ENCODE results near the gene ROBO2. TPM values are rescaled to one million over a fixed set of nuclear protein-coding genes. Genes with fewer than 3 reads are reported as not detected.
A peak's percentile ranks its signal among the peaks of the same experiment; 100 is the strongest.

The ROBO2 gene
- total and polyA plus RNA-seq, 2 donors from 2014 or later, result 1.3 to 1.6 TPM

- no peak overlapping the region for H3K27ac ChIP-seq (ENCODE audit: low read depth in 2 of 2, low read length in 2 of 2)
- no peak for FAIRE-seq
- no peak for TF ChIP-seq CTCF (IDR thresholded peaks at IDR 0.05; ENCODE audit: borderline replicate concordance, extremely low read depth, insufficient read depth)
- H3K9ac ChIP-seq (ENCODE audit: low read length in 3 of 3), result no peak overlapping the region
- intact Hi-C loops (cut with DNase I), result no loop called here
- no peaks in the 10 kb centered on the region for H3K27me3 ChIP-seq (ENCODE audit: control insufficient read depth, insufficient read depth, low read length)
- no peak for DNase-seq
- no peaks in the 10 kb centered on the region for H3K9me3 ChIP-seq (ENCODE audit: control insufficient read depth in 2 of 3, insufficient read depth in 1 of 3, low read length in 3 of 3)
- H3K36me3 ChIP-seq (ENCODE audit: control insufficient read depth in 2 of 3, insufficient read depth in 3 of 3, low read length in 3 of 3), result no peaks in the 10 kb centered on the region
- H3K4me1 ChIP-seq (ENCODE audit: control insufficient read depth in 2 of 3, insufficient read depth in 2 of 3, low read depth in 1 of 3, low read length in 3 of 3), result no peaks in the 10 kb centered on the region
- H3K4me3 ChIP-seq (ENCODE audit: low read length in 3 of 3), result no peak overlapping the region
These were observed 330.5 kb downstream of the ROBO2 start for GRCh38 chr3:77370413-77370812.

- Histone ChIP-seq H3K9me3 (ENCODE audit: control insufficient read depth in 2 of 3, insufficient read depth in 1 of 3, low read length in 3 of 3) (no peaks in the 10 kb centered on the region), H3K27me3 (ENCODE audit: control insufficient read depth, insufficient read depth, low read length) (no peaks in the 10 kb centered on the region), H3K36me3 (ENCODE audit: control insufficient read depth in 2 of 3, insufficient read depth in 3 of 3, low read length in 3 of 3) (no peaks in the 10 kb centered on the region), H3K4me3 (ENCODE audit: low read length in 3 of 3) (no peak overlapping the region), H3K27ac (ENCODE audit: low read depth in 2 of 2, low read length in 2 of 2) (no peak overlapping the region), H3K9ac (ENCODE audit: low read length in 3 of 3) (no peak overlapping the region), H3K4me1 (ENCODE audit: control insufficient read depth in 2 of 3, insufficient read depth in 2 of 3, low read depth in 1 of 3, low read length in 3 of 3) (no peaks in the 10 kb centered on the region)
- DNase-seq, result no peak
- FAIRE-seq, result no peak
- TF ChIP-seq CTCF (IDR thresholded peaks at IDR 0.05; ENCODE audit: borderline replicate concordance, extremely low read depth, insufficient read depth), result no peak
- intact Hi-C loops (cut with DNase I), result no loop called here
These were observed 332.1 kb downstream of the ROBO2 start for GRCh38 chr3:77372018-77372417.

- Histone ChIP-seq H3K9ac (ENCODE audit: low read length in 3 of 3) (no peak overlapping the region), H3K9me3 (ENCODE audit: control insufficient read depth in 2 of 3, insufficient read depth in 1 of 3, low read length in 3 of 3) (no peaks in the 10 kb centered on the region), H3K4me3 (ENCODE audit: low read length in 3 of 3) (no peak overlapping the region), H3K36me3 (ENCODE audit: control insufficient read depth in 2 of 3, insufficient read depth in 3 of 3, low read length in 3 of 3) (no peaks in the 10 kb centered on the region), H3K27ac (ENCODE audit: low read depth in 2 of 2, low read length in 2 of 2) (no peak overlapping the region), H3K4me1 (ENCODE audit: control insufficient read depth in 2 of 3, insufficient read depth in 2 of 3, low read depth in 1 of 3, low read length in 3 of 3) (no peaks in the 10 kb centered on the region), H3K27me3 (ENCODE audit: control insufficient read depth, insufficient read depth, low read length) (no peaks in the 10 kb centered on the region)
- TF ChIP-seq CTCF (IDR thresholded peaks at IDR 0.05; ENCODE audit: borderline replicate concordance, extremely low read depth, insufficient read depth), result no peak
- peak; percentile 96 for FAIRE-seq
- no peak for DNase-seq
- intact Hi-C loops (cut with DNase I), result no loop called here
These were observed 332.9 kb downstream of the ROBO2 start for GRCh38 chr3:77372634-77373346.

- FAIRE-seq (no peak), DNase-seq (no peak)
- Histone ChIP-seq H3K27me3 (ENCODE audit: control insufficient read depth, insufficient read depth, low read length) (no peaks in the 10 kb centered on the region), H3K27ac (ENCODE audit: low read depth in 2 of 2, low read length in 2 of 2) (no peak overlapping the region), H3K4me1 (ENCODE audit: control insufficient read depth in 2 of 3, insufficient read depth in 2 of 3, low read depth in 1 of 3, low read length in 3 of 3) (no peaks in the 10 kb centered on the region), H3K4me3 (ENCODE audit: low read length in 3 of 3) (no peak overlapping the region), H3K36me3 (ENCODE audit: control insufficient read depth in 2 of 3, insufficient read depth in 3 of 3, low read length in 3 of 3) (no peaks in the 10 kb centered on the region), H3K9me3 (ENCODE audit: control insufficient read depth in 2 of 3, insufficient read depth in 1 of 3, low read length in 3 of 3) (no peaks in the 10 kb centered on the region), H3K9ac (ENCODE audit: low read length in 3 of 3) (no peak overlapping the region)
- TF ChIP-seq CTCF (IDR thresholded peaks at IDR 0.05; ENCODE audit: borderline replicate concordance, extremely low read depth, insufficient read depth), result no peak
- intact Hi-C loops (cut with DNase I), result no loop called here
These were observed 333.7 kb downstream of the ROBO2 start for GRCh38 chr3:77373619-77374018.
